AG10803 (cell line): ENCODE results near the gene FARS2.
A peak's percentile ranks its signal among the peaks of the same experiment; 100 is the strongest.

Experiments
- DNase-seq: peaks from one replicate; pipeline ENCODE4 v3.0.0; 2010; ENCODE audit warnings: low read depth
- H3K4me3 ChIP-seq: 2 replicates; pipeline ENCODE4 v1.5.1; 2011; ENCODE audit warnings: mild to moderate bottlenecking, low read length, control low read depth
- CTCF ChIP-seq: conservative IDR thresholded peaks from 2 replicates; pipeline ENCODE4 v1.5.1; 2011; ENCODE audit warnings: mild to moderate bottlenecking, low read length, control low read depth, inconsistent platforms

FARS2 gene

DNA sequence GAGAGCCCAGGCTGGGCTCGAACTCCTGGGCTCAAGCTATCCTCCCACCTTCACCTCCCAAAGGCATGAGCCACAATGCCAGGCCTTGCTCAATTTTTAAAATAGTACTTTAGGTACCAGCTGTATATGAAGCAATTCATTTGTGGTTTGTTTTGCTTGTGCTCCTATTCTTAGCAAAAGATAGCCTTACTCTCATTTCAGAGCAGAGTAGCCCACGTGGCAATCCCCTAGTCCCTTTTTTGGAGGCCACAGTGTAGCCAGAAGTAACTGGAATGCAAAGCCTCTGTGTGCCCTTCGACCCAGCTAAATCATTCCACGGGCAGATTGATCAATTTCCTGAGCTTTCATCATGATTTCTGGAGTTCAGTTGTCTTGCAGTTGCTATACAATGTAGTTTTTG is 373.2 kb downstream of the FARS2 start:
- no peak overlapping the region for H3K4me3 ChIP-seq
- DNase-seq: peak; percentile 11
- no peak for TF ChIP-seq CTCF

GRCh38 chr6:5636210-5637030 is 375.1 kb downstream of the FARS2 start:
- H3K4me3 ChIP-seq: no peak overlapping the region
- DNase-seq: peak; percentile 5
- TF ChIP-seq CTCF: no peak

GRCh38 chr6:5637714-5638113 is 376.4 kb downstream of the FARS2 start:
- H3K4me3 ChIP-seq: no peak overlapping the region
- DNase-seq: no peak
- TF ChIP-seq CTCF: no peak

DNA sequence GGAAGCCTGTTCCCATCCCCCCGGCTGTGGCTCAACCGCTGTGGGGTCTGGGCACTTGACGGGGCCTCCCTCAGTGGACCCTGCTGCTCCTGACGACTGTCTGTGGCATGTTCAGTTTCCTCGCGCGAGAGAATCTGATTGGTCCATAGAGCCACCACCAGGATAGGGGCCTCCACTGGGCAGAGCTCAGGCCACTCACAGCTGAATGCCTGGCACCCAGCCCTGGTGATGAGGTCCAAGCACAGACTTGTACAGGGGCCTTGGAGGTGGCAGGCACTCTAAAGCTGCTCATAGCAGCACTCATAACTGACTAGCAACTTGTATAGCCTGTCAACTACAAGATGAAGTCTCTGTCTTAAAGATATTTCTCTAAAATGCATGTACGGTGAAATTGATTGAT is 377.4 kb downstream of the FARS2 start:
- DNase-seq: no peak
- no peak for TF ChIP-seq CTCF

DNA sequence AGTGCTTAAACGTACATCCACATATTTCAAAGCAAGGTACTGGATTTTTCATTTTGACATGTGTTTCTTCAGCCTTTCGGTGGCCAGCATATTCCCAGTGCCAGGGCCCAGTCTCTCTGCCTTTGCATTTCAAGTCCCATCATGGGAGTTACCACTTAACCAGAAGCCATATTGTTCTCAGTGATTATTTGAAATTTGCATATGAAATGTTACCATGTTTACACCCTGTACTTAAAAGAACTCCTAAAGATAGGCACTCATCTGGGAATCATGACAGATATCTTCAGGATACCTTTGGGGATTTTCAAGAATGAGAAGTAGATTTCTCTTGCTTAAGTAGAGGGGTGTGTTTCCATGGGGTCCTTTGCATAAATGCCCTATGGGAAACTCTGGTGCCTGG is 377.9 kb downstream of the FARS2 start:
- TF ChIP-seq CTCF: no peak
- DNase-seq: no peak
- no peak overlapping the region for H3K4me3 ChIP-seq

More for the DNA sequence above, 377.4 kb downstream of the FARS2 start:
- H3K4me3 ChIP-seq: no peak overlapping the region

DNA sequence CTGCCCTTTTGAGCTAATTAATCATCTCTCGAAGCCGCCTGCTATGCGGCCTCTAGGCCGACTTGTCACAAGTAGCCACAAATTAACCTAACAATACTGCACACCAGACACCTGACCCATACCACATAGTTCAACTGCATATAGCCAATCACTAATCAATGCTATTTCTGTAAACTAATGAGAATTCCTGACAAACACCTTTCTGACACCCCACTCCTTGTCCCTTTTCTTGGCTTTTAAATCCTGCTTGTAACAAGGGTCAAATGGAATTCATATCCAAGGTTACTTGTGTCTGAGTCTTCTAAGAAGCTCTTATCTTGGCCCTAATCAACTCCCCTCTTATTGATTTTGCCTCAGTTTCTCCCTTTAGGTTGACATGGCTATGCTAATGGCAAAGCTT is 379.3 kb downstream of the FARS2 start:
- DNase-seq: no peak
- TF ChIP-seq CTCF: no peak
- H3K4me3 ChIP-seq: no peak overlapping the region

- no peak for TF ChIP-seq CTCF
- DNase-seq: no peak
- no peak overlapping the region for H3K4me3 ChIP-seq
Measured at GRCh38 chr6:5644523-5645185, 383.3 kb downstream of the FARS2 start.
